Kidney (tissue), 22 donors: ENCODE measurements around the gene MIOX. TPM values are rescaled to one million over a fixed set of nuclear protein-coding genes. Genes with fewer than 3 reads are reported as not detected.

ENCODE experiments used
- DNase-seq, 5 donors: peaks; one replicate each; pipeline ENCODE4 v3.0.0-alpha.2; 2013 to 2020
- FAIRE-seq: peaks from 2 replicates; lab custom pipeline; 2012; peaks lifted over from hg19 to GRCh38; lab: Jason Lieb, UNC
- H3K27ac ChIP-seq, 2 donors: one replicate each; pipeline ENCODE4 v1.7.0; 2013; ENCODE audit warnings: low read depth in 2 of 2, low read length in 2 of 2, inconsistent platforms in 1 of 2
- H3K27me3 ChIP-seq: one replicate; pipeline ENCODE4 v1.7.1; 2013; ENCODE audit warnings: low read length, inconsistent platforms; ENCODE audit not compliant: control insufficient read depth, insufficient read depth
- H3K36me3 ChIP-seq, 3 donors: one replicate each; pipeline versions ENCODE4 v1.7.0 to v1.7.1; 2013; ENCODE audit warnings: low read length in 3 of 3, control low read depth in 1 of 3, inconsistent platforms in 1 of 3; ENCODE audit not compliant: insufficient read depth in 3 of 3, control insufficient read depth in 2 of 3
- H3K4me1 ChIP-seq, 3 donors: one replicate each; pipeline versions ENCODE4 v1.7.0 to v1.7.1; 2013; ENCODE audit warnings: low read length in 3 of 3, inconsistent platforms in 1 of 3, low read depth in 1 of 3; ENCODE audit not compliant: control insufficient read depth in 2 of 3, insufficient read depth in 2 of 3
- H3K4me3 ChIP-seq, 3 donors: one replicate each; pipeline versions ENCODE4 v1.7.0 to v1.8.1; 2013; ENCODE audit warnings: low read length in 3 of 3, control low read depth in 1 of 3, inconsistent platforms in 1 of 3
- H3K9ac ChIP-seq, 3 donors: one replicate each; pipeline versions ENCODE4 v1.7.0 to v1.7.1; 2013; ENCODE audit warnings: low read length in 3 of 3, control low read depth in 1 of 3, inconsistent platforms in 1 of 3
- H3K9me3 ChIP-seq, 3 donors: one replicate each; pipeline versions ENCODE4 v1.7.0 to v1.7.1; 2013; ENCODE audit warnings: low read length in 3 of 3, control low read depth in 1 of 3, inconsistent platforms in 1 of 3; ENCODE audit not compliant: control insufficient read depth in 2 of 3, insufficient read depth in 1 of 3
- intact Hi-C: fragments of 100-400 bp; cut with DNase I; formaldehyde crosslinking; loops from one replicate; pipeline ENCODE4 v1.11.1; 2022
- long read RNA-seq, 10 donors: library from polyadenylated mRNA in 1 of 10; unstranded in 1 of 10; transcript quantifications; one replicate each; pipeline ENCODE4 v2.0.0 and lab custom pipeline, GENCODE V29; 2021 to 2026
- polyA plus RNA-seq: library from polyadenylated mRNA; stranded (reverse); fragments of 350-450 nt; fragmentation: Illumina TruSeq; extraction: RNeasy Lipid Tissue Mini Kit (QIAGEN cat#74804); gene quantifications from one replicate; pipeline ENCODE4 v1.2.3, GENCODE V29; 2014; ENCODE audit warnings: low read depth, low replicate concordance; ENCODE audit not compliant: insufficient read depth
- total RNA-seq: library from RNA; stranded (reverse); fragmentation: NEBNext Ultra II Directional; extraction: Animal tissue kit (Norgen Biotek cat#: 25700); gene quantifications from one replicate; pipeline ENCODE4 v1.2.1, GENCODE V29; 2021
- TF ChIP-seq, protein P1 (sequence below): IDR thresholded peaks from 3 replicates; pipeline ENCODE4 v1.5.1; 2012; ENCODE audit warnings: mild to moderate bottlenecking, moderate library complexity, borderline replicate concordance; ENCODE audit not compliant: insufficient read depth; ENCODE audit errors: extremely low read depth
- donor health status: control.
- donor health status: control.
- donor health status: control.
- donor health status: control.
- donor health status: control.
- donor health status: DM: yes; HTN: yes; CAD: no.
- donor health status: Normal renal cell carcinoma (clear cell type).

The MIOX gene
- total RNA-seq (3.5 TPM), polyA plus RNA-seq (455 TPM)
- long read RNA-seq, donor 1, partial matches to known transcripts, result 0 of 1 reads
- long read RNA-seq, donor 1, other reads (novel, unspliced or antisense), result 0 of 1 reads
- long read RNA-seq, donor 2, partial matches to known transcripts, result 0 of 4 reads
- long read RNA-seq, donor 2, other reads (novel, unspliced or antisense), result 0 of 4 reads
- long read RNA-seq, donor 3, transcript MIOX-201 (10 exons, 1,130 nt), result major isoform, 6 of 6 reads
- long read RNA-seq, donor 3, partial matches to known transcripts, result 0 of 6 reads
- long read RNA-seq, donor 3, other reads (novel, unspliced or antisense), result 0 of 6 reads
- long read RNA-seq, donor 4, partial matches to known transcripts, result 0 of 3 reads
- long read RNA-seq, donor 4, other reads (novel, unspliced or antisense), result 0 of 3 reads
- long read RNA-seq, donor 5, result 0 reads
- long read RNA-seq, donor 6, transcript MIOX-201 (10 exons, 1,130 nt), result major isoform, 6 of 6 reads
- long read RNA-seq, donor 6, partial matches to known transcripts, result 0 of 6 reads
- long read RNA-seq, donor 6, other reads (novel, unspliced or antisense), result 0 of 6 reads
- long read RNA-seq, donor 7, partial matches to known transcripts, result 0 of 2 reads
- long read RNA-seq, donor 7, other reads (novel, unspliced or antisense), result 1 of 2 reads
- long read RNA-seq, donor 8, result 0 reads
- long read RNA-seq, donor 9, partial matches to known transcripts, result 0 of 1 reads
- long read RNA-seq, donor 9, other reads (novel, unspliced or antisense), result 0 of 1 reads
- long read RNA-seq, donor 10, partial matches to known transcripts, result 0 of 1 reads
- long read RNA-seq, donor 10, other reads (novel, unspliced or antisense), result 0 of 1 reads

- no peaks in the 10 kb centered on the region for H3K27me3 ChIP-seq
- H3K9me3 ChIP-seq, result no peaks in the 10 kb centered on the region
Observed at GRCh38 chr22:50486561-50487289, at the start of gene MIOX. MIOX (plus strand) TSS chr22:50486859; CDS start chr22:50486898, 39 bp downstream.

GRCh38 chr22:50437511-50438304 is 49.0 kb upstream of the MIOX start:
- TF ChIP-seq, protein P1, sequence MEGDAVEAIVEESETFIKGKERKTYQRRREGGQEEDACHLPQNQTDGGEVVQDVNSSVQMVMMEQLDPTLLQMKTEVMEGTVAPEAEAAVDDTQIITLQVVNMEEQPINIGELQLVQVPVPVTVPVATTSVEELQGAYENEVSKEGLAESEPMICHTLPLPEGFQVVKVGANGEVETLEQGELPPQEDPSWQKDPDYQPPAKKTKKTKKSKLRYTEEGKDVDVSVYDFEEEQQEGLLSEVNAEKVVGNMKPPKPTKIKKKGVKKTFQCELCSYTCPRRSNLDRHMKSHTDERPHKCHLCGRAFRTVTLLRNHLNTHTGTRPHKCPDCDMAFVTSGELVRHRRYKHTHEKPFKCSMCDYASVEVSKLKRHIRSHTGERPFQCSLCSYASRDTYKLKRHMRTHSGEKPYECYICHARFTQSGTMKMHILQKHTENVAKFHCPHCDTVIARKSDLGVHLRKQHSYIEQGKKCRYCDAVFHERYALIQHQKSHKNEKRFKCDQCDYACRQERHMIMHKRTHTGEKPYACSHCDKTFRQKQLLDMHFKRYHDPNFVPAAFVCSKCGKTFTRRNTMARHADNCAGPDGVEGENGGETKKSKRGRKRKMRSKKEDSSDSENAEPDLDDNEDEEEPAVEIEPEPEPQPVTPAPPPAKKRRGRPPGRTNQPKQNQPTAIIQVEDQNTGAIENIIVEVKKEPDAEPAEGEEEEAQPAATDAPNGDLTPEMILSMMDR, result no peak
- FAIRE-seq (no peak), DNase-seq (peak in 1 of 5 donors; percentile 64)
- intact Hi-C loops, result no loop called here
- no peaks in the 10 kb centered on the region for H3K4me1 ChIP-seq
- no peak overlapping the region for H3K9ac ChIP-seq
- peaks cover 0 to 25% (median 15%) of the 10 kb centered on the region in 3 donors for H3K36me3 ChIP-seq
- H3K9me3 ChIP-seq, result no peaks in the 10 kb centered on the region
- H3K27ac ChIP-seq, result no peak overlapping the region
- H3K4me3 ChIP-seq, result no peak overlapping the region
- H3K27me3 ChIP-seq, result no peaks in the 10 kb centered on the region

More at GRCh38 chr22:50486561-50487289, at the start of gene MIOX:
- FAIRE-seq (no peak), DNase-seq (peak in 1 of 5 donors; percentile 73)
- intact Hi-C loops, result no loop called here
- Histone ChIP-seq H3K4me1 (peaks cover 0 to 13% (median 0%) of the 10 kb centered on the region in 3 donors), H3K36me3 (peaks cover 0 to 4% (median 0%) of the 10 kb centered on the region in 3 donors), H3K27ac (peak within 1 kb of the TSS; percentile 37 to 51), H3K9ac (peak within 1 kb of the TSS in 2 of 3 donors; percentile 16 to 51), H3K4me3 (peak within 1 kb of the TSS in 2 of 3 donors; percentile 69 to 75)
- TF ChIP-seq, protein P1, result no peak
